Measurements from ENCODE around the gene PEMT. TPM values are rescaled to one million over a fixed set of nuclear protein-coding genes. Genes with fewer than 3 reads are reported as not detected.

PEMT gene
- total and polyA plus RNA-seq, 4 donors: 18.7 to 59.1 (median 34.4) TPM

DNA sequence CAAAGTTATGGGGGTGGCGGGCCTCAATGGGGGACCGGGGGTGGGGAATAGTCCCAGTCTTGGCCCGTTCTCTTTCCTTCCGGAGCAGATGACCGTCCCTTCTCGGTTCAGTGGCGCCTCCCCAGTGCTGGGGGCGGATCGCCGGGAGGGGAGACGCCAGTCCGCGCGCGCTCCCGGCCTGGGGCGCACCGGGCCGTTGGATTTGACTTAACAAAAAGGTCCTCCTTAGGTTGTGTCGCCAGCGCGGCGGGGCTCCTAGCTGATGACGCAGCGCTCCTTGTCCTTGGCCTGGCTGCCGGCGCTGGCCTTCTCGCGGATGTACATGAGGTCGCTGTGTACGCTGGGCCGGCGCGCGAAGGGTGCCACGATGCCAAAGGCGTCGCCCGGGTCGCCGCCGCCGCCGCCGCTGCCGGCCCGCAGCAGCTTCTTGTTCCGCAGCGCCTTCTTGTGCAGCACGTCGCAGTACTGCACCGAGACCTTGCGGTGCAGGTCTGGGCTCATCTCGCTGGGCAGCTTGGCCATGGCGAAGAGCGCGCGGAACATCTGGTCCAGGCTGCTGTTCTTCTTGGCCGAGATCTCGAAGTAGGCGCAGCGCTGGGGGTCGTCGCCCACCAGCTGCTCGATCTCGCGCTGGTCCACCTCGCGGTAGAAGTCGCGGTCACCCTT is 96.5 kb downstream of the PEMT start:
- DNase-seq: peak; percentile 52 to 74 (median 64)
- Histone ChIP-seq H3K9ac (ENCODE audit: insufficient read depth in 1 of 2, low read length in 2 of 2) (no peak overlapping the region), H3K27me3 (ENCODE audit: control insufficient read depth in 3 of 3, insufficient read depth in 3 of 3, low read length in 2 of 3) (peaks cover 0 to 6% (median 0%) of the 10 kb centered on the region in 3 donors), H3K36me3 (ENCODE audit: control insufficient read depth in 4 of 4, insufficient read depth in 4 of 4, low read length in 4 of 4) (peaks cover 5 to 23% (median 10%) of the 10 kb centered on the region in 4 donors), H3K4me3 (peak overlapping the region; percentile 56), H3K4me1 (ENCODE audit: control insufficient read depth in 5 of 5, insufficient read depth in 5 of 5, low read length in 5 of 5) (peaks cover 0 to 9% (median 0%) of the 10 kb centered on the region in 5 donors), H3K9me3 (ENCODE audit: control insufficient read depth in 4 of 4, insufficient read depth in 3 of 4, low read length in 3 of 4) (no peaks in the 10 kb centered on the region), H3K27ac (ENCODE audit: low read depth in 1 of 2, low read length in 1 of 2) (peak overlapping the region; percentile 40 to 47)
- WGBS, 2 donors: 3 to 5% methylated on average over 71 of the region's 71 CpGs
- ATAC-seq (ENCODE audit: insufficient read depth, low FRiP score): no peak
- TF ChIP-seq, protein P1, sequence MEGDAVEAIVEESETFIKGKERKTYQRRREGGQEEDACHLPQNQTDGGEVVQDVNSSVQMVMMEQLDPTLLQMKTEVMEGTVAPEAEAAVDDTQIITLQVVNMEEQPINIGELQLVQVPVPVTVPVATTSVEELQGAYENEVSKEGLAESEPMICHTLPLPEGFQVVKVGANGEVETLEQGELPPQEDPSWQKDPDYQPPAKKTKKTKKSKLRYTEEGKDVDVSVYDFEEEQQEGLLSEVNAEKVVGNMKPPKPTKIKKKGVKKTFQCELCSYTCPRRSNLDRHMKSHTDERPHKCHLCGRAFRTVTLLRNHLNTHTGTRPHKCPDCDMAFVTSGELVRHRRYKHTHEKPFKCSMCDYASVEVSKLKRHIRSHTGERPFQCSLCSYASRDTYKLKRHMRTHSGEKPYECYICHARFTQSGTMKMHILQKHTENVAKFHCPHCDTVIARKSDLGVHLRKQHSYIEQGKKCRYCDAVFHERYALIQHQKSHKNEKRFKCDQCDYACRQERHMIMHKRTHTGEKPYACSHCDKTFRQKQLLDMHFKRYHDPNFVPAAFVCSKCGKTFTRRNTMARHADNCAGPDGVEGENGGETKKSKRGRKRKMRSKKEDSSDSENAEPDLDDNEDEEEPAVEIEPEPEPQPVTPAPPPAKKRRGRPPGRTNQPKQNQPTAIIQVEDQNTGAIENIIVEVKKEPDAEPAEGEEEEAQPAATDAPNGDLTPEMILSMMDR (IDR thresholded peaks at IDR 0.05; ENCODE audit: control extremely low read depth, extremely low read depth): no peak

DNA sequence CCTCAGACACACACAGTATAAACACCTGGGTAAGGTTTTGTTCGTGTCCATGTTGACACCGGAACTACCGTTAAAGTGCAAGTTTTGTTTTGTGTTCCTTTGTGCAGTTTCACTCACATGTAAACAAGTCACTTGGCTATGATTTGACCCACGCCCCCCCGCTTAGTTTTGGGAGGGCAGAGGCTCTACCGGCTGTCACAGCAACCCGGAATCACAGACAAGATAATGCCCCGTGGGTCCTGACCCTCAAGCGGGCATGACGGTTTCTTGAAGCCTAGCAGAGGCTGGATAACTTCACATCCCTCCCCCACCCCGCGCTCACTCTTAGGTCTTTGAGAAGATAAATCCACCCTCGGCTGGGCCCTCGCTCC is 97.0 kb downstream of the PEMT start:
- no peak overlapping the region for H3K9ac ChIP-seq (ENCODE audit: insufficient read depth in 1 of 2, low read length in 2 of 2)
- TF ChIP-seq, protein P1 (IDR thresholded peaks at IDR 0.05; ENCODE audit: control extremely low read depth, extremely low read depth): no peak
- ATAC-seq (ENCODE audit: insufficient read depth, low FRiP score) (no peak), DNase-seq (no peak)
- no peaks in the 10 kb centered on the region for H3K9me3 ChIP-seq (ENCODE audit: control insufficient read depth in 4 of 4, insufficient read depth in 3 of 4, low read length in 3 of 4)
- H3K36me3 ChIP-seq (ENCODE audit: control insufficient read depth in 4 of 4, insufficient read depth in 4 of 4, low read length in 4 of 4): peaks cover 5 to 23% (median 10%) of the 10 kb centered on the region in 4 donors
- H3K4me3 ChIP-seq: peak overlapping the region; percentile 10
- H3K4me1 ChIP-seq (ENCODE audit: control insufficient read depth in 5 of 5, insufficient read depth in 5 of 5, low read length in 5 of 5): peaks cover 0 to 9% (median 0%) of the 10 kb centered on the region in 5 donors
- 43 to 59% methylated on average over 14 of the region's 14 CpGs for WGBS, 2 donors
- no peak overlapping the region for H3K27ac ChIP-seq (ENCODE audit: low read depth in 1 of 2, low read length in 1 of 2)
- peaks cover 0 to 6% (median 0%) of the 10 kb centered on the region in 3 donors for H3K27me3 ChIP-seq (ENCODE audit: control insufficient read depth in 3 of 3, insufficient read depth in 3 of 3, low read length in 2 of 3)

DNA sequence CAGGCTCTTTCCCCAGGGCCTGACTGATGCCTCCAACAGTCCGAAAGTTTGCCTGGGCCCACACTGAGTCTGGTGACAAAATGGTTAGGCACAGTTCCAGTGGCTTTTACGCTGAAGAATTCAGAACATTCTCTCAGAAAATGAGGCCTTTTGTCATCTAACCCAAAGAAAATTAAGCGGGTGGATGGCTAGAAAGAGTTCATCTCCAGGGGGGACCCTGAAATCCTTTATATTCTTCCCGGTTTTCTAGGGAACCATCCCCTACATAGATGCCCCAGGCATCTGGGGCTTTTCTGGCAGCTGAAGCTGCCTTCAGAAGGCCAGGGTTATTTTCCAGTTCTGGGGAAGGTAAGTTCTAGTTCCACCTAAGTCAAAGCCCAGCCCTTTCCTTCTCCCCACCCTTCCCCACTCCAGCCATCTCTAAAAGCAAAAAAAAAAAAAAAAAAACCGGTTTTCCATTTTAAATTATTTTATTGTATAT is 97.5 kb downstream of the PEMT start:
- Histone ChIP-seq H3K9ac (ENCODE audit: insufficient read depth in 1 of 2, low read length in 2 of 2) (no peak overlapping the region), H3K4me3 (no peak overlapping the region), H3K27me3 (ENCODE audit: control insufficient read depth in 3 of 3, insufficient read depth in 3 of 3, low read length in 2 of 3) (peaks cover 0 to 6% (median 0%) of the 10 kb centered on the region in 3 donors), H3K27ac (ENCODE audit: low read depth in 1 of 2, low read length in 1 of 2) (peak overlapping the region in 1 of 2 donors; percentile 57), H3K9me3 (ENCODE audit: control insufficient read depth in 4 of 4, insufficient read depth in 3 of 4, low read length in 3 of 4) (no peaks in the 10 kb centered on the region), H3K36me3 (ENCODE audit: control insufficient read depth in 4 of 4, insufficient read depth in 4 of 4, low read length in 4 of 4) (peaks cover 5 to 24% (median 10%) of the 10 kb centered on the region in 4 donors), H3K4me1 (ENCODE audit: control insufficient read depth in 5 of 5, insufficient read depth in 5 of 5, low read length in 5 of 5) (peaks cover 0 to 9% (median 0%) of the 10 kb centered on the region in 5 donors)
- ATAC-seq (ENCODE audit: insufficient read depth, low FRiP score): no peak
- TF ChIP-seq, protein P1 (IDR thresholded peaks at IDR 0.05; ENCODE audit: control extremely low read depth, extremely low read depth): no peak
- 84 to 88% methylated on average over 5 of the region's 5 CpGs for WGBS, 2 donors
- peak in 1 of 3 donors; percentile 10 for DNase-seq

Data from lung (tissue), 12 donors.